Upper lobe of right lung (tissue), 1 donor: ENCODE results near the gene USP16. TPM values are rescaled to one million over a fixed set of nuclear protein-coding genes. Genes with fewer than 3 reads are reported as not detected.
A peak's percentile ranks its signal among the peaks of the same experiment; 100 is the strongest.

Experiments
- ATAC-seq: fragments of 200-7000 bp; cut with Tn5 transposase; one replicate; pipeline ENCODE4 v1.9.1; 2020; ENCODE audit warnings: mild to moderate bottlenecking, moderate library complexity
- DNase-seq: peaks from one replicate; pipeline ENCODE4 v3.0.0-alpha.2; 2020
- H3K27ac ChIP-seq: fragments of 200-600 bp; one replicate; pipeline ENCODE4 v1.8.0; 2022
- H3K27me3 ChIP-seq: fragments of 200-600 bp; one replicate; pipeline ENCODE4 v1.8.0; 2022; ENCODE audit warnings: mild to moderate bottlenecking
- H3K36me3 ChIP-seq: fragments of 200-600 bp; one replicate; pipeline ENCODE4 v1.8.0; 2022
- H3K4me1 ChIP-seq: fragments of 200-600 bp; one replicate; pipeline ENCODE4 v1.8.0; 2022
- H3K4me3 ChIP-seq: fragments of 200-600 bp; one replicate; pipeline ENCODE4 v1.8.0; 2022; ENCODE audit warnings: mild to moderate bottlenecking
- H3K9me3 ChIP-seq: fragments of 200-600 bp; one replicate; pipeline ENCODE4 v1.8.0; 2022
- CTCF ChIP-seq: fragments of 200-600 bp; IDR thresholded peaks from one replicate; pipeline ENCODE4 v1.8.0; 2022; ENCODE audit warnings: antibody characterized with exemption
- intact Hi-C: fragments of 100-400 bp; cut with DNase I; formaldehyde crosslinking; loops from one replicate; pipeline ENCODE4 v1.11.0; 2022
- total RNA-seq: library from RNA; stranded (reverse); fragmentation: NEBNext Ultra II Directional; extraction: Animal tissue kit (Norgen Biotek cat#: 25700); gene quantifications from one replicate; pipeline ENCODE4 v1.2.1, GENCODE V29; 2021
- donor health status: DM: no; HTN: yes; CAD: no; lungs with severe emphysema.

The USP16 gene
- total RNA-seq, 1 donor from 2014 or later = 32.7 TPM

GRCh38 chr21:29022166-29022565, 2.3 kb upstream of the USP16 start:
- H3K4me3 ChIP-seq = no peak overlapping the region
- no peaks in the 10 kb centered on the region for H3K27me3 ChIP-seq
- DNase-seq (no peak), ATAC-seq (no peak)
- intact Hi-C loops = no loop called here
- TF ChIP-seq CTCF = no peak
- H3K9me3 ChIP-seq = no peaks in the 10 kb centered on the region
- H3K36me3 ChIP-seq = no peaks in the 10 kb centered on the region
- peaks cover 36% of the 10 kb centered on the region for H3K4me1 ChIP-seq
- no peak overlapping the region for H3K27ac ChIP-seq

GRCh38 chr21:29025328-29025713, 853 bp downstream of the USP16 start:
- no peak for TF ChIP-seq CTCF
- Histone ChIP-seq H3K27ac (peak overlapping the region; percentile 99), H3K36me3 (peaks cover 13% of the 10 kb centered on the region), H3K27me3 (no peaks in the 10 kb centered on the region), H3K9me3 (no peaks in the 10 kb centered on the region), H3K4me3 (peak overlapping the region; percentile 73), H3K4me1 (peaks cover 29% of the 10 kb centered on the region)
- intact Hi-C loops = no loop called here
- DNase-seq (no peak), ATAC-seq (no peak)

GRCh38 chr21:29029524-29029923, 5.1 kb downstream of the USP16 start:
- peaks cover 22% of the 10 kb centered on the region for H3K4me1 ChIP-seq
- DNase-seq = no peak
- no peak for TF ChIP-seq CTCF
- peaks cover 50% of the 10 kb centered on the region for H3K36me3 ChIP-seq
- ATAC-seq = peak; percentile 16
- H3K27me3 ChIP-seq = no peaks in the 10 kb centered on the region
- H3K27ac ChIP-seq = no peak overlapping the region
- intact Hi-C loops = no loop called here
- H3K9me3 ChIP-seq = no peaks in the 10 kb centered on the region
- H3K4me3 ChIP-seq = no peak overlapping the region

- Histone ChIP-seq H3K4me3 (no peak overlapping the region), H3K27me3 (no peaks in the 10 kb centered on the region), H3K27ac (no peak overlapping the region), H3K36me3 (peaks cover 64% of the 10 kb centered on the region), H3K4me1 (peaks cover 15% of the 10 kb centered on the region), H3K9me3 (no peaks in the 10 kb centered on the region)
- no peak for TF ChIP-seq CTCF
- intact Hi-C loops = loop anchor here (10.0 kb wide), 1 partner anchor 46 kb away; no protein-coding TSS in a partner anchor
- DNase-seq = no peak
- ATAC-seq = no peak
These were observed 6.4 kb downstream of the USP16 start for GRCh38 chr21:29030909-29031308.

DNA sequence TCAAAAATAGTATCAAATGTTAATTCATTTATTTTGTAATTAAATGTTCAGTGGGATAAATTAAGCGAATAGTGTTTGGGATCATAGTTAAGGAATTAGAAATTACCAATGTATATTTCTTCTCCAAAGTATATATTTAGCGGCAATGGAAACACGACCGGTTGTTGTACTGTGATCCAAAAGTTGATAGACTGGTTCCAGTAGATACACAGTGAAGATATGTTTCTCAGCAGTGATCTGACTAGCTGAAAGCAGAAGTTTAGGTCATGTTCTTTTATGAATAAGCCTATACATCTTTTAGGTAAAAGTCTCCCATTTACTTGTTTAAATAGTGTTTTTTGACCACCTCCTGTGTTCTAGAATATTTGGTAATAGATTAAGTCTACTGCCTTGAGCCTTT, 8.8 kb downstream of the USP16 start:
- DNase-seq (no peak), ATAC-seq (no peak)
- no peak for TF ChIP-seq CTCF
- Histone ChIP-seq H3K36me3 (peaks cover 87% of the 10 kb centered on the region), H3K27me3 (no peaks in the 10 kb centered on the region), H3K27ac (no peak overlapping the region), H3K4me3 (no peak overlapping the region), H3K9me3 (no peaks in the 10 kb centered on the region), H3K4me1 (no peaks in the 10 kb centered on the region)
- intact Hi-C loops = loop anchor here (10.0 kb wide), 1 partner anchor 48 kb away; no protein-coding TSS in a partner anchor

DNA sequence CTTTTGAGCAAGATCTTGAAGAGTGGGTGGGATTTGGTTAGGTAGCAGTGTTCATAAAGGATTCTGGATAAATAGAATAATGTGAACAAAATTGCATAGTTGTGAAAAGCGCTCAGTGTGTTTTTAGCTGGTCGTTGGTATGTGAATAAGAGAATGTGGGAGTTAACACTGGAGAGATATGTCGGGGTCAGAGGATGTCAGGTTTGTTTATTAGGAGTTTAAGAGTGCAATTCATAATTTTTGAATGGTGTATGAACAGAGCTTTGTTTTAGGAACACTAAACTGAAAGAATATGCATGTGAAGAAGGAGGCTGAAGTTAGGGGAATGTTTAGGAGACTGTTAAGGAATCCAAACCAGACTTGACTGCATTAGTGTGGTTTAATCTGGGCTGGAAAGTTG, 9.4 kb downstream of the USP16 start:
- DNase-seq (no peak), ATAC-seq (no peak)
- H3K4me1 ChIP-seq = no peaks in the 10 kb centered on the region
- H3K36me3 ChIP-seq = peaks cover 87% of the 10 kb centered on the region
- no peak overlapping the region for H3K4me3 ChIP-seq
- no peaks in the 10 kb centered on the region for H3K27me3 ChIP-seq
- no peak overlapping the region for H3K27ac ChIP-seq
- H3K9me3 ChIP-seq = no peaks in the 10 kb centered on the region
- TF ChIP-seq CTCF = no peak
- intact Hi-C loops = loop anchor here (10.0 kb wide), 1 partner anchor 49 kb away; no protein-coding TSS in a partner anchor
